ENCODE measurements around the gene ZBBX.
"Not testable (repeated sequence)": the region's sequence is repeated elsewhere in the genome, so short reads cannot be mapped to it uniquely, and the experiment has no call there.

Gene ZBBX

GRCh38 chr3:167380004-167380689 lies at the start of gene ZBBX:
Gene ZBBX (minus strand): TSS chr3:167380297. CDS start chr3:167372901, 7,396 bp downstream.
- DNase-seq: peak; percentile 66

GRCh38 chr3:167426962-167427361 lies 46.9 kb upstream of the ZBBX start:
- not testable (repeated sequence) for DNase-seq

- not testable (repeated sequence) for DNase-seq
Measured at GRCh38 chr3:167422396-167422795, 42.3 kb upstream of the ZBBX start.

- DNase-seq: no peak
Measured at GRCh38 chr3:167409611-167410010, 29.5 kb upstream of the ZBBX start.

GRCh38 chr3:167406876-167407492 lies 26.9 kb upstream of the ZBBX start:
- DNase-seq: peak; percentile 9

- DNase-seq: no peak
Measured at GRCh38 chr3:167397826-167398225, 17.7 kb upstream of the ZBBX start.

GRCh38 chr3:167396075-167396474 lies 16.0 kb upstream of the ZBBX start:
- no peak for DNase-seq

- no peak for DNase-seq
Measured at GRCh38 chr3:167394003-167394402, 13.9 kb upstream of the ZBBX start.

GRCh38 chr3:167382155-167382554 lies 2.1 kb upstream of the ZBBX start:
- DNase-seq: no peak

- DNase-seq: no peak
Measured at GRCh38 chr3:167375478-167375877, 4.6 kb downstream of the ZBBX start.

GRCh38 chr3:167372138-167372537 lies 8.0 kb downstream of the ZBBX start:
- DNase-seq: no peak

GRCh38 chr3:167361948-167362347 lies 18.1 kb downstream of the ZBBX start:
- DNase-seq: no peak

GRCh38 chr3:167361306-167361705 lies 18.8 kb downstream of the ZBBX start:
- no peak for DNase-seq

- no peak for DNase-seq
Measured at GRCh38 chr3:167355446-167355845, 24.7 kb downstream of the ZBBX start.

- DNase-seq: no peak
Measured at GRCh38 chr3:167354751-167355150, 25.3 kb downstream of the ZBBX start.

GRCh38 chr3:167350245-167350862 lies 29.7 kb downstream of the ZBBX start:
- DNase-seq: no peak

GRCh38 chr3:167346171-167346570 lies 33.9 kb downstream of the ZBBX start:
- DNase-seq: no peak

GRCh38 chr3:167330993-167331785 lies 48.9 kb downstream of the ZBBX start:
- DNase-seq: no peak

- DNase-seq: no peak
Measured at GRCh38 chr3:167323572-167323971, 56.5 kb downstream of the ZBBX start.

- DNase-seq: no peak
Measured at GRCh38 chr3:167318996-167319615, 61.0 kb downstream of the ZBBX start.

- DNase-seq: no peak
Measured at GRCh38 chr3:167318306-167318705, 61.8 kb downstream of the ZBBX start.

GRCh38 chr3:167306319-167306718 lies 73.8 kb downstream of the ZBBX start:
- no peak for DNase-seq

GRCh38 chr3:167305340-167305890 lies 74.7 kb downstream of the ZBBX start:
- no peak for DNase-seq
